Astrocyte (in vitro differentiated cells and primary cell): Measurements from ENCODE around the gene ZNF532. TPM values are rescaled to one million over a fixed set of nuclear protein-coding genes. Genes with fewer than 3 reads are reported as not detected.

Experiments
- DNase-seq: peaks from one replicate; pipeline ENCODE4 v3.0.0-alpha.2; 2010; ENCODE audit warnings: low read depth
- FAIRE-seq: peaks from 2 replicates; lab custom pipeline; 2011; peaks lifted over from hg19 to GRCh38; lab: Jason Lieb, UNC
- H2AFZ ChIP-seq: 2 replicates; pipeline ENCODE4 v1.6.0; 2012; ENCODE audit warnings: low read depth, low read length, inconsistent platforms
- H3K27ac ChIP-seq: 2 replicates; pipeline ENCODE4 v1.5.1; 2011; ENCODE audit warnings: low read depth, low read length, inconsistent platforms
- H3K27me3 ChIP-seq: 2 replicates; pipeline ENCODE4 v1.6.0; 2011; ENCODE audit warnings: low read length, inconsistent platforms; ENCODE audit not compliant: insufficient read depth
- H3K36me3 ChIP-seq: 2 replicates; pipeline ENCODE4 v1.5.1; 2011; ENCODE audit warnings: low read length, inconsistent platforms; ENCODE audit not compliant: insufficient read depth
- H3K4me1 ChIP-seq: 2 replicates; pipeline ENCODE4 v1.5.1; 2011; ENCODE audit warnings: low read length, inconsistent platforms; ENCODE audit not compliant: insufficient read depth
- H3K4me2 ChIP-seq: 2 replicates; pipeline ENCODE4 v1.6.0; 2012; ENCODE audit warnings: low read length, inconsistent platforms
- H3K4me3 ChIP-seq: 2 replicates; pipeline ENCODE4 v1.5.1; 2011; ENCODE audit warnings: low read depth, mild to moderate bottlenecking, low read length, inconsistent platforms; ENCODE audit not compliant: insufficient read depth
- H3K79me2 ChIP-seq: 2 replicates; pipeline ENCODE4 v1.6.0; 2012; ENCODE audit warnings: mild to moderate bottlenecking, low read length, inconsistent platforms; ENCODE audit not compliant: insufficient read depth
- H3K9ac ChIP-seq: 2 replicates; pipeline ENCODE4 v1.6.0; 2012; ENCODE audit warnings: mild to moderate bottlenecking, low read length, inconsistent platforms
- H3K9me3 ChIP-seq: 2 replicates; pipeline ENCODE4 v1.5.1; 2012; ENCODE audit warnings: low read depth, mild to moderate bottlenecking, low read length, inconsistent platforms; ENCODE audit not compliant: insufficient read depth
- H4K20me1 ChIP-seq: 2 replicates; pipeline ENCODE4 v1.6.0; 2012; ENCODE audit warnings: low read length, inconsistent platforms; ENCODE audit not compliant: insufficient read depth
- H3K27ac Mint-ChIP-seq: one replicate; pipeline ENCODE4 v1.8.0; 2021; ENCODE audit warnings: mild to moderate bottlenecking, mixed read lengths; ENCODE audit not compliant: unreplicated experiment
- H3K27me3 Mint-ChIP-seq: one replicate; pipeline ENCODE4 v1.8.0; 2021; ENCODE audit warnings: low read depth, mixed read lengths; ENCODE audit not compliant: unreplicated experiment
- H3K36me3 Mint-ChIP-seq: one replicate; pipeline ENCODE4 v1.8.0; 2021; ENCODE audit warnings: low read depth, mixed read lengths; ENCODE audit not compliant: unreplicated experiment
- H3K4me1 Mint-ChIP-seq: one replicate; pipeline ENCODE4 v1.8.0; 2021; ENCODE audit warnings: low read depth, mixed read lengths; ENCODE audit not compliant: unreplicated experiment
- H3K4me3 Mint-ChIP-seq: one replicate; pipeline ENCODE4 v1.8.0; 2021; ENCODE audit warnings: mild to moderate bottlenecking, moderate library complexity, mixed read lengths; ENCODE audit not compliant: unreplicated experiment
- H3K9me3 Mint-ChIP-seq: one replicate; pipeline ENCODE4 v1.8.0; 2021; ENCODE audit warnings: mild to moderate bottlenecking, mixed read lengths; ENCODE audit not compliant: unreplicated experiment
- CTCF ChIP-seq: IDR thresholded peaks from 2 replicates; pipeline ENCODE4 v1.5.1; 2011; ENCODE audit warnings: low read depth, mild to moderate bottlenecking, inconsistent platforms, low read length, moderate library complexity; ENCODE audit not compliant: insufficient read depth
- EZH2 ChIP-seq: IDR thresholded peaks from 2 replicates; pipeline ENCODE4 v1.6.1; 2012; ENCODE audit warnings: mild to moderate bottlenecking, low read length, inconsistent platforms; ENCODE audit not compliant: insufficient read depth
- total RNA-seq: library from RNA; stranded (reverse); gene quantifications from 2 replicates; pipeline ENCODE4 v1.2.1, GENCODE V29; 2021

ZNF532 gene
- total RNA-seq, 1 donor from 2014 or later: 135 TPM

GRCh38 chr18:58995663-58996062 lies 131.0 kb downstream of the ZNF532 start:
- TF ChIP-seq CTCF (no peak), EZH2 (no peak)
- Mint-ChIP-seq H3K27me3 (no peaks in the 10 kb centered on the region), H3K36me3 (no peaks in the 10 kb centered on the region), H3K4me1 (peaks cover 63% of the 10 kb centered on the region), H3K27ac (peak overlapping the region; percentile 41), H3K4me3 (peak overlapping the region; percentile 16), H3K9me3 (no peaks in the 10 kb centered on the region)
- DNase-seq (no peak), FAIRE-seq (peak; percentile 17)
- no peak overlapping the region for H3K4me3 ChIP-seq
- H3K4me1 ChIP-seq: peaks cover 75% of the 10 kb centered on the region
- no peaks in the 10 kb centered on the region for H3K79me2 ChIP-seq
- no peaks in the 10 kb centered on the region for H3K36me3 ChIP-seq
- H3K27ac ChIP-seq: peak overlapping the region; percentile 94
- no peaks in the 10 kb centered on the region for H3K9me3 ChIP-seq
- no peak overlapping the region for H2AFZ ChIP-seq
- H3K27me3 ChIP-seq: no peaks in the 10 kb centered on the region
- H3K9ac ChIP-seq: peak overlapping the region; percentile 81
- no peaks in the 10 kb centered on the region for H4K20me1 ChIP-seq
- H3K4me2 ChIP-seq: peak overlapping the region; percentile 73

GRCh38 chr18:58996131-58996641 lies 131.5 kb downstream of the ZNF532 start:
- peak overlapping the region; percentile 94 for H3K27ac ChIP-seq
- DNase-seq (peak; percentile 96), FAIRE-seq (peak; percentile 96)
- Mint-ChIP-seq H3K9me3 (no peaks in the 10 kb centered on the region), H3K4me1 (peaks cover 58% of the 10 kb centered on the region), H3K27me3 (no peaks in the 10 kb centered on the region), H3K36me3 (no peaks in the 10 kb centered on the region), H3K27ac (peak overlapping the region; percentile 41), H3K4me3 (peak overlapping the region; percentile 16)
- H3K9me3 ChIP-seq: no peaks in the 10 kb centered on the region
- no peak overlapping the region for H2AFZ ChIP-seq
- H3K27me3 ChIP-seq: no peaks in the 10 kb centered on the region
- peak overlapping the region; percentile 73 for H3K4me2 ChIP-seq
- no peaks in the 10 kb centered on the region for H3K79me2 ChIP-seq
- TF ChIP-seq EZH2 (no peak), CTCF (no peak)
- no peak overlapping the region for H3K4me3 ChIP-seq
- H3K36me3 ChIP-seq: no peaks in the 10 kb centered on the region
- no peaks in the 10 kb centered on the region for H4K20me1 ChIP-seq
- peaks cover 70% of the 10 kb centered on the region for H3K4me1 ChIP-seq
- peak overlapping the region; percentile 81 for H3K9ac ChIP-seq

- Histone ChIP-seq H3K36me3 (no peaks in the 10 kb centered on the region), H3K4me2 (peak overlapping the region; percentile 73), H3K9me3 (no peaks in the 10 kb centered on the region), H3K9ac (peak overlapping the region; percentile 81), H3K27ac (peak overlapping the region; percentile 94), H3K27me3 (no peaks in the 10 kb centered on the region), H3K79me2 (no peaks in the 10 kb centered on the region), H4K20me1 (no peaks in the 10 kb centered on the region), H2AFZ (no peak overlapping the region), H3K4me1 (peaks cover 65% of the 10 kb centered on the region), H3K4me3 (peak overlapping the region; percentile 7)
- no peak for TF ChIP-seq EZH2
- TF ChIP-seq CTCF: no peak
- DNase-seq: no peak
- H3K4me3 Mint-ChIP-seq: no peak overlapping the region
- H3K36me3 Mint-ChIP-seq: no peaks in the 10 kb centered on the region
- H3K4me1 Mint-ChIP-seq: peaks cover 53% of the 10 kb centered on the region
- no peaks in the 10 kb centered on the region for H3K27me3 Mint-ChIP-seq
- no peaks in the 10 kb centered on the region for H3K9me3 Mint-ChIP-seq
- no peak for FAIRE-seq
- H3K27ac Mint-ChIP-seq: peak overlapping the region; percentile 41
Measured at GRCh38 chr18:58996696-58997095, 132.0 kb downstream of the ZNF532 start.
